B cell (primary cell): ENCODE measurements around the gene PLAGL2.
"Not testable (repeated sequence)": the region's sequence is repeated elsewhere in the genome, so short reads cannot be mapped to it uniquely, and the experiment has no call there.

ENCODE experiments used
- EZH2 ChIP-seq: IDR thresholded peaks from 2 replicates; pipeline ENCODE4 v1.6.1; 2012; ENCODE audit warnings: borderline replicate concordance, low read depth, mild to moderate bottlenecking, moderate library complexity, low read length; ENCODE audit not compliant: insufficient read depth, poor library complexity, severe bottlenecking
- TF ChIP-seq, protein P1 (sequence below): fragments of 200-600 bp; IDR thresholded peaks from one replicate; pipeline ENCODE4 v1.8.0; 2022; ENCODE audit warnings: antibody characterized with exemption, mild to moderate bottlenecking

DNA sequence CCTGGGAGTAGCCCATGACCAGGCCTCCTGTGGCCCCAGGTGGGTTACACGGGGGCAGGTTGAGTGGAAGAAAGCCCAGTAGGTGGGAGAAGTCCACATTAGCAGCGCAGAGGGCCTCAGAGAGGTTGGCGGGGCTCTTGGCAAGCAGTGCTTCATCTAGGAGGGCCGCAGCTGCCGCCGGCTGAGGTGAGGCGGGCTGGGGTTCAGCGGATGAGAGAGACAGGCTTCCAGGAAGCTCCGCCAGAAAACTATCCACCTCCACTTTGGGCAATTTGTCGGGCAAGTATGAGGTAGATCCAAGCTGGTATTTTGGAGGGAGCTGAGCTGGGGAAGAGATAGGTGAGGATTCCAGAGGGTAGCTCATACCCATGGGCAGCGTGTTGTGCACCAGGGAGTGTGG is 10.9 kb downstream of the PLAGL2 start:
- TF ChIP-seq, protein P1, sequence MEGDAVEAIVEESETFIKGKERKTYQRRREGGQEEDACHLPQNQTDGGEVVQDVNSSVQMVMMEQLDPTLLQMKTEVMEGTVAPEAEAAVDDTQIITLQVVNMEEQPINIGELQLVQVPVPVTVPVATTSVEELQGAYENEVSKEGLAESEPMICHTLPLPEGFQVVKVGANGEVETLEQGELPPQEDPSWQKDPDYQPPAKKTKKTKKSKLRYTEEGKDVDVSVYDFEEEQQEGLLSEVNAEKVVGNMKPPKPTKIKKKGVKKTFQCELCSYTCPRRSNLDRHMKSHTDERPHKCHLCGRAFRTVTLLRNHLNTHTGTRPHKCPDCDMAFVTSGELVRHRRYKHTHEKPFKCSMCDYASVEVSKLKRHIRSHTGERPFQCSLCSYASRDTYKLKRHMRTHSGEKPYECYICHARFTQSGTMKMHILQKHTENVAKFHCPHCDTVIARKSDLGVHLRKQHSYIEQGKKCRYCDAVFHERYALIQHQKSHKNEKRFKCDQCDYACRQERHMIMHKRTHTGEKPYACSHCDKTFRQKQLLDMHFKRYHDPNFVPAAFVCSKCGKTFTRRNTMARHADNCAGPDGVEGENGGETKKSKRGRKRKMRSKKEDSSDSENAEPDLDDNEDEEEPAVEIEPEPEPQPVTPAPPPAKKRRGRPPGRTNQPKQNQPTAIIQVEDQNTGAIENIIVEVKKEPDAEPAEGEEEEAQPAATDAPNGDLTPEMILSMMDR, result not testable (repeated sequence)
- TF ChIP-seq EZH2, result not testable (repeated sequence)
